ENCODE data around the gene DCDC2C.

DNA sequence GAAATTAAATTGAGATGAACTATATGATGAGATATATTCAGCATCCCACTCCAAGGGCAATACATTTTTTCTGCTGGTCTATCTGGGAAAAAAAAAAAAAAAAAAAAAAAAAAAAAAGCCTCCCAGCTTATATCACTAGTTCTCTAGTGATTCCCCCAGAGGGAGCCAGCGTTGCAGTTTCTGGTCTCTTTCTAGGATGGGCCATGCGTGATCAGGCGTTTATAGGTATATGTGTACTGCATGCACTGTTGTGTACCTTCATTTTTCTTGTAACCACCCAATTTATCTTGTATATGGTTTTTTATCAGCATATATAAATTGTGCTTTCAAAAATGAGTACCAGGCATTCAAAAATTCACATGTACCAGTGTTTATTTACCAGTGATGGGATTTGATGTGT is 35.1 kb downstream of the DCDC2C start:
- TF ChIP-seq, protein P1, sequence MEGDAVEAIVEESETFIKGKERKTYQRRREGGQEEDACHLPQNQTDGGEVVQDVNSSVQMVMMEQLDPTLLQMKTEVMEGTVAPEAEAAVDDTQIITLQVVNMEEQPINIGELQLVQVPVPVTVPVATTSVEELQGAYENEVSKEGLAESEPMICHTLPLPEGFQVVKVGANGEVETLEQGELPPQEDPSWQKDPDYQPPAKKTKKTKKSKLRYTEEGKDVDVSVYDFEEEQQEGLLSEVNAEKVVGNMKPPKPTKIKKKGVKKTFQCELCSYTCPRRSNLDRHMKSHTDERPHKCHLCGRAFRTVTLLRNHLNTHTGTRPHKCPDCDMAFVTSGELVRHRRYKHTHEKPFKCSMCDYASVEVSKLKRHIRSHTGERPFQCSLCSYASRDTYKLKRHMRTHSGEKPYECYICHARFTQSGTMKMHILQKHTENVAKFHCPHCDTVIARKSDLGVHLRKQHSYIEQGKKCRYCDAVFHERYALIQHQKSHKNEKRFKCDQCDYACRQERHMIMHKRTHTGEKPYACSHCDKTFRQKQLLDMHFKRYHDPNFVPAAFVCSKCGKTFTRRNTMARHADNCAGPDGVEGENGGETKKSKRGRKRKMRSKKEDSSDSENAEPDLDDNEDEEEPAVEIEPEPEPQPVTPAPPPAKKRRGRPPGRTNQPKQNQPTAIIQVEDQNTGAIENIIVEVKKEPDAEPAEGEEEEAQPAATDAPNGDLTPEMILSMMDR (IDR thresholded peaks at IDR 0.05) = peak; percentile 61; the same call in 1 of the 2 replicates
- TF ChIP-seq POLR2AphosphoS5 (IDR thresholded peaks at IDR 0.05; ENCODE audit: low read depth, low read length) = no peak
- TF ChIP-seq, protein P2, sequence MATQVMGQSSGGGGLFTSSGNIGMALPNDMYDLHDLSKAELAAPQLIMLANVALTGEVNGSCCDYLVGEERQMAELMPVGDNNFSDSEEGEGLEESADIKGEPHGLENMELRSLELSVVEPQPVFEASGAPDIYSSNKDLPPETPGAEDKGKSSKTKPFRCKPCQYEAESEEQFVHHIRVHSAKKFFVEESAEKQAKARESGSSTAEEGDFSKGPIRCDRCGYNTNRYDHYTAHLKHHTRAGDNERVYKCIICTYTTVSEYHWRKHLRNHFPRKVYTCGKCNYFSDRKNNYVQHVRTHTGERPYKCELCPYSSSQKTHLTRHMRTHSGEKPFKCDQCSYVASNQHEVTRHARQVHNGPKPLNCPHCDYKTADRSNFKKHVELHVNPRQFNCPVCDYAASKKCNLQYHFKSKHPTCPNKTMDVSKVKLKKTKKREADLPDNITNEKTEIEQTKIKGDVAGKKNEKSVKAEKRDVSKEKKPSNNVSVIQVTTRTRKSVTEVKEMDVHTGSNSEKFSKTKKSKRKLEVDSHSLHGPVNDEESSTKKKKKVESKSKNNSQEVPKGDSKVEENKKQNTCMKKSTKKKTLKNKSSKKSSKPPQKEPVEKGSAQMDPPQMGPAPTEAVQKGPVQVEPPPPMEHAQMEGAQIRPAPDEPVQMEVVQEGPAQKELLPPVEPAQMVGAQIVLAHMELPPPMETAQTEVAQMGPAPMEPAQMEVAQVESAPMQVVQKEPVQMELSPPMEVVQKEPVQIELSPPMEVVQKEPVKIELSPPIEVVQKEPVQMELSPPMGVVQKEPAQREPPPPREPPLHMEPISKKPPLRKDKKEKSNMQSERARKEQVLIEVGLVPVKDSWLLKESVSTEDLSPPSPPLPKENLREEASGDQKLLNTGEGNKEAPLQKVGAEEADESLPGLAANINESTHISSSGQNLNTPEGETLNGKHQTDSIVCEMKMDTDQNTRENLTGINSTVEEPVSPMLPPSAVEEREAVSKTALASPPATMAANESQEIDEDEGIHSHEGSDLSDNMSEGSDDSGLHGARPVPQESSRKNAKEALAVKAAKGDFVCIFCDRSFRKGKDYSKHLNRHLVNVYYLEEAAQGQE (IDR thresholded peaks at IDR 0.05; ENCODE audit: insufficient read depth in 1 of 2, low read depth in 2 of 2, low read length in 1 of 2) = no peak
- TF ChIP-seq SIN3A (IDR thresholded peaks at IDR 0.05; ENCODE audit: borderline replicate concordance, insufficient read depth, low read depth, low read length) = no peak
- TF ChIP-seq TCF7L2 (IDR thresholded peaks at IDR 0.05; ENCODE audit: low read depth, low read length) = no peak

Measured in Panc1 (cell line).